ENCODE measurements around the gene DCLK1. TPM values are rescaled to one million over a fixed set of nuclear protein-coding genes. Genes with fewer than 3 reads are reported as not detected.
"Not testable (repeated sequence)": the region's sequence is repeated elsewhere in the genome, so short reads cannot be mapped to it uniquely, and the experiment has no call there.

DCLK1 gene
- total RNA-seq, 1 experiment from 2014 or later, result 0.10 TPM

DNA sequence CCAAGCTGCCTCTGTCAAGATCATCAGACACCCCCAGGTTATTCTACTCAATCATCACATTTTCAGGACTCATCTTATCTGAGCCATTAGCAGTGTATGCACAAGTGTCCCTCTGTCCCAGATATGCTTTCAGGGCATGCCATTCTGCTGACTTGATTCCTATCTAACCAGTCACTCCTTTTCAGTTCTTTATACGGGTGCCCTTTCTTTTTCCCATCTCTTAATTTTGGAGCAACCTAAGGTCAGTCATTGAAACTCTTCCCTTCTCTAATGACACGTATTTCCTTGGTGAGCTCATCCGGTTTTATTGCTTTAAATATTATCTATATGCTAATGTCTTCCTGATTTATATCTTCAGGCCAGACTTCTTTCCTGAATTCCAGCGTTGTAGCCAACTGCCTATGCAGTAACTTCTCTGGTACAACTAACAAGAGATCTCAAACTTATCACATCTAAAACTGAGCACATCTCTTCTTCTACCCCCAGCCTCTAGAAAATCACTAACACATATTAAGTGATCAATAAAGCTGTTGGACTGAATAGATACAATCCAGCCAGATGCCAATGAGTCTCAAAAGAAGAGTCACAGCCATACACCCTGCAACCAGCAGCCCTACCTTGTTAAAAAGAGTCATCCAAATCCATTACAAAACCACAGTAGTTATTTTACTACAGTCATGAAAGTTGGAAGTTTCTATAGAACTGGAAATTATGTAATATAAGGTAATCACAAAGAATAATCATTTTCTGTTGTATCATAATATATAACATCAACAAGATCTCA is 58.8 kb downstream of the DCLK1 start (continued):
- no peak for TF ChIP-seq CBX3 (IDR thresholded peaks at IDR 0.05; ENCODE audit: low read depth)
- no peak for TF ChIP-seq YY1 (IDR thresholded peaks at IDR 0.05; ENCODE audit: extremely low read depth, insufficient replicate concordance, low read depth, low read length)

DNA sequence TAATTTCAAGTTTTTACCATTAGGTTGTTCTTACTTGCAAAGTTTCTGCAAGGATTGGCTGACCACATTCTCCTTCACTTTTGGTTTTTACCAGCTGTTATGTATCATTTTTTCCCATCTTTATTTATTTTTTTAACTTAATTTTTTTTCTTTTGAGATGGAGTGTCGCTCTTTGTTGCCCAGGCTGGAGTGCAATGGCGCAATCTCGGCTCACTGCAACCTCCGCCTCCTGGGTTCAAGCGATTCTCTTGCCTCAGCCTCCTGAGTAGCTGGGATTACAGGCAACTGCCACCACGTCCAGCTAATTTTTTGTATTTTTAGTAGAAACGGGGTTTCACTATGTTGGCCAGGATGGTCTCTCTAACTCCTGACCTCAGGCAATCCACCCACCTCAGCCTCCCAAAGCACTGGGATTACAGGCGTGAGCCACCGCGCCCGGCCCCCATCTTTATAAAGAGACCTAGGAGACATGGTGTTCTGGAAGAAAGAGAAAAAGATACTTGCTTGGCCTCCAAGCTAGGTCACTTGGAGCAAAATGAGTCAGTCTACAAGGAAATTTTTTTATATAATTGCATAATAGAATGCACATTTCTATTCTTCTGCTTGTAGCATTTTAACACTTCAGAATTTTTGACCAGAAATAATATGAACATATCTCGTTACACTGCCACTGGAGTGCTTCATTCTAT is 60.5 kb downstream of the DCLK1 start:
- H3K79me2 ChIP-seq (ENCODE audit: insufficient read depth, low read length); H4K20me1 ChIP-seq (ENCODE audit: insufficient read depth); intact Hi-C loops (cut with micrococcal nuclease); ATAC-seq; CTCF ChIA-PET; RAD21 ChIA-PET (ENCODE audit: low non-redundant PET in 1 of 2, low total read pairs in 2 of 2, uncharacterized antibody in 2 of 2, unreplicated experiment in 2 of 2); H3K9me3 ChIP-seq (ENCODE audit: control insufficient read depth in 1 of 2, insufficient read depth in 1 of 2, low read depth in 1 of 2, low read length in 2 of 2); H3K4me3 ChIP-seq (replicated peaks in 1 of 2; ENCODE audit: low read depth in 1 of 2, low read length in 2 of 2); H3K4me1 ChIP-seq (ENCODE audit: control insufficient read depth in 1 of 2, insufficient read depth in 2 of 2, low read length in 2 of 2); BruUV-seq (replicated peaks); H3K27me3 ChIP-seq (ENCODE audit: insufficient read depth, low read length); POLR2A ChIA-PET; H3K9me2 ChIP-seq (ENCODE audit: insufficient read depth); H3K4me2 ChIP-seq (ENCODE audit: low read length); H3K36me3 ChIP-seq (ENCODE audit: control insufficient read depth in 1 of 2, insufficient read depth in 2 of 2, low read length in 2 of 2); H3K27ac ChIP-seq (ENCODE audit: low read depth, low read length); H3K9ac ChIP-seq (ENCODE audit: low read length); DNase-seq (ENCODE audit: low read depth, low spot score); H2AFZ ChIP-seq (ENCODE audit: low read depth, low read length, poor library complexity, severe bottlenecking): not testable (repeated sequence)

DNA sequence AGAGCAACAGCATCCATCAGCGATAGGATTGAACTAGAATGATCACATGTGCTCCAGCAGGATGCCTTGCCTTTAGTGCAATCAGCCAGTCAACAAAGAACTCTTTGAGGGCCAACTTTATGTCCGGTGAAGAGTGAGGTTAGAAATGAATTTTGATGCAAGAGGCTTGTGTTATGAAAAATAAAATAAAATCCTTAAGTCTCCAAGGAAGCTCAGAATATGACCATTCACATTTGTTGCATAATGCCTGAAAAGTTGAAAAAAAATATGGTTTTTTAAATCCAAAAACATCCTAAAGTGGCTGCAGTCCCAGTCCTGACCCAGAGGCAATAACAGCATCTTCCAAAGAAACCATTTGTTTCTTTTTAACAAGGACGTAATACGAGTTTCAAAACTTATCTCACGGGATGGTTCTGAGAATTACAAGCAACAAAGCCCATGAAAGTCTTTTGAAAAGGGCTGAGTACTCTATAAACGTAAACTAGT is 61.3 kb downstream of the DCLK1 start:
- no peak overlapping the region for H3K9ac ChIP-seq (ENCODE audit: low read length)
- ChIA-PET POLR2A (no interaction called here), CTCF (no interaction called here), RAD21 (ENCODE audit: low non-redundant PET in 1 of 2, low total read pairs in 2 of 2, uncharacterized antibody in 2 of 2, unreplicated experiment in 2 of 2) (no interaction called here)
- no peaks in the 10 kb centered on the region for H3K36me3 ChIP-seq (ENCODE audit: control insufficient read depth in 1 of 2, insufficient read depth in 2 of 2, low read length in 2 of 2)
- no peak overlapping the region for H2AFZ ChIP-seq (ENCODE audit: low read depth, low read length, poor library complexity, severe bottlenecking)
- ATAC-seq (no peak), DNase-seq (ENCODE audit: low read depth, low spot score) (no peak)
- no peak overlapping the region for H3K4me3 ChIP-seq (replicated peaks in 1 of 2; ENCODE audit: low read depth in 1 of 2, low read length in 2 of 2)
- no peaks in the 10 kb centered on the region for H3K79me2 ChIP-seq (ENCODE audit: insufficient read depth, low read length)
- H3K4me2 ChIP-seq (ENCODE audit: low read length), result no peak overlapping the region
- intact Hi-C loops (cut with micrococcal nuclease), result no loop called here
- no peaks in the 10 kb centered on the region for H4K20me1 ChIP-seq (ENCODE audit: insufficient read depth)
- peaks cover 0 to 9% of the 10 kb centered on the region in 2 experiments; a peak in 1 of 4 replicates for H3K9me3 ChIP-seq (ENCODE audit: control insufficient read depth in 1 of 2, insufficient read depth in 1 of 2, low read depth in 1 of 2, low read length in 2 of 2)
- no peaks in the 10 kb centered on the region for H3K4me1 ChIP-seq (ENCODE audit: control insufficient read depth in 1 of 2, insufficient read depth in 2 of 2, low read length in 2 of 2)
- H3K27me3 ChIP-seq (ENCODE audit: insufficient read depth, low read length), result no peaks in the 10 kb centered on the region
- no peak overlapping the region for H3K27ac ChIP-seq (ENCODE audit: low read depth, low read length)
- no peaks in the 10 kb centered on the region for H3K9me2 ChIP-seq (ENCODE audit: insufficient read depth)
- BruUV-seq (replicated peaks), result no TSS peak
- TF ChIP-seq POLR2A (IDR thresholded peaks at IDR 0.05; ENCODE audit: borderline replicate concordance, extremely low read depth, insufficient read depth, insufficient read length) (no peak), JUND (IDR thresholded peaks at IDR 0.05) (no peak), ZFX (IDR thresholded peaks at IDR 0.05) (no peak)
- TF ChIP-seq, protein P1, sequence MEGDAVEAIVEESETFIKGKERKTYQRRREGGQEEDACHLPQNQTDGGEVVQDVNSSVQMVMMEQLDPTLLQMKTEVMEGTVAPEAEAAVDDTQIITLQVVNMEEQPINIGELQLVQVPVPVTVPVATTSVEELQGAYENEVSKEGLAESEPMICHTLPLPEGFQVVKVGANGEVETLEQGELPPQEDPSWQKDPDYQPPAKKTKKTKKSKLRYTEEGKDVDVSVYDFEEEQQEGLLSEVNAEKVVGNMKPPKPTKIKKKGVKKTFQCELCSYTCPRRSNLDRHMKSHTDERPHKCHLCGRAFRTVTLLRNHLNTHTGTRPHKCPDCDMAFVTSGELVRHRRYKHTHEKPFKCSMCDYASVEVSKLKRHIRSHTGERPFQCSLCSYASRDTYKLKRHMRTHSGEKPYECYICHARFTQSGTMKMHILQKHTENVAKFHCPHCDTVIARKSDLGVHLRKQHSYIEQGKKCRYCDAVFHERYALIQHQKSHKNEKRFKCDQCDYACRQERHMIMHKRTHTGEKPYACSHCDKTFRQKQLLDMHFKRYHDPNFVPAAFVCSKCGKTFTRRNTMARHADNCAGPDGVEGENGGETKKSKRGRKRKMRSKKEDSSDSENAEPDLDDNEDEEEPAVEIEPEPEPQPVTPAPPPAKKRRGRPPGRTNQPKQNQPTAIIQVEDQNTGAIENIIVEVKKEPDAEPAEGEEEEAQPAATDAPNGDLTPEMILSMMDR (IDR thresholded peaks at IDR 0.05 in 2 of 3, conservative IDR thresholded peaks at IDR 0.05 in 1 of 3; ENCODE audit: borderline replicate concordance in 1 of 3, insufficient read depth in 1 of 3, low read depth in 2 of 3, low read length in 2 of 3), result no peak
